ENCODE results near the gene SLC6A18.
A peak's percentile ranks its signal among the peaks of the same experiment; 100 is the strongest.
"Not testable (repeated sequence)": the region's sequence is repeated elsewhere in the genome, so short reads cannot be mapped to it uniquely, and the experiment has no call there.

SLC6A18 gene

DNA sequence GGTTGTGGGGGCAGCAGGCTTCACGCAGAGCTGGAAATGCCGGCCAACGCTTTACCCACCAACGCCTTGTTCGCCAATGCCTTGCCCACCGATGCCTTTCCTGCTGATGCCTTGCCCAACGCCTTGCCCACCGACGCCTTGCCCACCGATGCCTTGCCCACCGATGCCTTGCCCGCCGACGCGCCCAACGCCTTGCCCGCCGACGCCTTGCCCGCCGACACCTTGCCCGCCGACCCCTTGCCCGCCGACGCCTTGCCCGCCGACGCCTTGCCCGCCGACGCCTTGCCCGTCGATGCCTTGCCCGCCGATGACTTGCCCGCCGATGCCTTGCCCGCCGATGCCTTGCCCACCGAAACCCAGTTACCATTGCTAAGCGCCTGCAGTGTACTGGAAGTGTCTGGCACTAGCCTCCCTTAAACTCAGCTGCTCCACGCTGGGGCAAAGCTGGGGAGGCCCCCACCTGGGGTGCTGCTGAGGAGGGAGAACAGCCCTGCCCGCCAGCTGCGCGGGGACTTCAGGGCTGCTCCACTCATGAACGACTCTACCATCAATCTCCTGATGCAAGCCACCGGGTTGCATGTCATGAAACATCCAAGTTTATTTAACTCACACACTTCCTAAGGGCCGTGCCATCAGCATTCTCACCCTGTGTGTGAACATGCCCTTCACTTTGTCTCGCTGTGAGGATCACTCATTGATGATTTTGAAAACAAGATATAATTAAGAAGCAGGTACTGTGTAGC is 1.8 kb downstream of the SLC6A18 start:
- TF ChIP-seq JUND (IDR thresholded peaks at IDR 0.05; ENCODE audit: low read depth): no peak
- DNase-seq (ENCODE audit: low read depth in 1 of 2, low spot score in 1 of 2): no peak
- in situ Hi-C loops (cut with HindIII; ENCODE audit: low pct_unique_long_range_greater_than_20kb, low sequenced_read_pairs): no loop called here

DNA sequence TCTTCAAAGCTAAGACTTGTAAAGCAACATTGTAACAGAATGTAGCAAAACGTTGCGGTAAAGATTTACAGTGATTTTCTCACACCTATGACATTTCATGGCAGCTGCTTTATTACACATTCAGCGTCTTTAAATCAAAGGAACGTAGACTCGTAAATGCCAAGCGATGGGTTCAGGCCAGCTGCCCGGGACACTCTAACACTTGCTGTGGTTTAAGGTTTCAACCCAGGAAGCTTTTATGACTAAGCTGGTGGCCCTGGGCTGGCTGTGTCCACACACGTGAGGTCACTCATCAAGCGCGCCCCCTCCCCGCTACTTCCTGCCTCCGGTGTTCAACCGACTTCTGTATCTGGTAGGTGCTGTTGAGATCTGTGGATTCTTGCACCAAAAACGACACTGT is 2.5 kb downstream of the SLC6A18 start:
- no peak for TF ChIP-seq JUND (IDR thresholded peaks at IDR 0.05; ENCODE audit: low read depth)
- DNase-seq (ENCODE audit: low read depth in 1 of 2, low spot score in 1 of 2): peak in 1 of 2 experiments; percentile 37
- in situ Hi-C loops (cut with HindIII; ENCODE audit: low pct_unique_long_range_greater_than_20kb, low sequenced_read_pairs): no loop called here

DNA sequence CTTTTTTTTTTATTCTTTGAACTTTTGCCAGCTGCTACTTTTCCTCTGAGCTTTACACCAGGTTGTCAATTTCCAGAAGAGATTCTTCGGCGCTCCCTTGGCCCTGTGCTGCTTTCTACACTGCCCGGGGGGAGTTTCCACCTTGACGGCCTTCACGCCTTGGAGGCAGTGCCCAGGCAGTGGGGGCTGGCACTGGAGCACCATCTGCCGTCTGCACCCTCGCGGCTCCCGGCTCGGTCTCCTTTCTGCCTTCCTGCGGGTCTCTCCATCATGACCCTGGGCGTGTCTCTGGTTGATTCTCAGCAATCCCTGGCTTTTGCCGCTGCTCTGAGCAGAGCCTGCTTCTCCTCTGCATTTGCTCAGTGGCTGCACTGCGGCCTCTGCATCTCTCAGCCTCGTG is 2.9 kb downstream of the SLC6A18 start:
- TF ChIP-seq JUND (IDR thresholded peaks at IDR 0.05; ENCODE audit: low read depth): no peak
- DNase-seq (ENCODE audit: low read depth in 1 of 2, low spot score in 1 of 2): no peak
- in situ Hi-C loops (cut with HindIII; ENCODE audit: low pct_unique_long_range_greater_than_20kb, low sequenced_read_pairs): no loop called here

DNA sequence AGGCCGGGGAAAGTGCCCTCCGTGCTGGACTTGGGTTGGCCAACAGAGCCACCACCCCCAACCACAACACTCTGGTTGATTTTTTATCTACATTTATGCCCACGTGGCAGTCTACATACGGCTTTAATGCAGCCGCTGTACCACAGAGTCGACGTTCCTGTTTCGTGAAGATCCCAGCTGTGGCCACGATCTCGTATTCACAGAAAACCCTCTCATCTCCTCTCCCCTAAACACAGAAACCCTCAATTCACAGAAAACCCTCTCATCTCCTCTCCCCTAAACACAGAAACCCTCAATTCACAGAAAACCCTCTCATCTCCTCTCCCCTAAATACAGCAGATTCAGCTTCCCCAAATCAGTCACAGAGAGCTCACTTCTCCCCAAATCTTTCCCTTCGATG is 3.8 kb downstream of the SLC6A18 start:
- in situ Hi-C loops (cut with HindIII; ENCODE audit: low pct_unique_long_range_greater_than_20kb, low sequenced_read_pairs); DNase-seq (ENCODE audit: low read depth in 1 of 2, low spot score in 1 of 2): not testable (repeated sequence)

DNA sequence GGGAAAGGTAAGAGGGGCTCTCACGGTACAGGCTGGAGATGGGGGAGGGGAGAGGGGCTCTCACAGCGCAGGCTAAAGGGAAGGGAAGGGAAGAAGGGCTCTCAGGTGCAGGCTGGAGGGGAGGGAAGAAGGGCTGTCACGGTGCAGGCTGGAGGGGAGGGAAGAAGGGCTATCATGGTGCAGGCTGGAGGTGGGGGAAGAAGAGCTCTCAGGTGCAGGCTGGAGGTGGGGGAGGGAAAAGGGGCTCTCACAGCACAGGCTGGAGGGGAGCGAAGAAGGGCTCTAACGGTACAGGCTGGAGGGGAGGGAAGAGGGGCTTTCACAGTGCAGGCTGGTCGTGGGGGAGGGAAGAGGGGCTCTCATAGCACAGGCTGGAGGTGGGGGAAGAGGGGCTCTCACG is 4.6 kb downstream of the SLC6A18 start:
- TF ChIP-seq JUND (IDR thresholded peaks at IDR 0.05; ENCODE audit: low read depth): no peak
- in situ Hi-C loops (cut with HindIII; ENCODE audit: low pct_unique_long_range_greater_than_20kb, low sequenced_read_pairs): no loop called here

DNA sequence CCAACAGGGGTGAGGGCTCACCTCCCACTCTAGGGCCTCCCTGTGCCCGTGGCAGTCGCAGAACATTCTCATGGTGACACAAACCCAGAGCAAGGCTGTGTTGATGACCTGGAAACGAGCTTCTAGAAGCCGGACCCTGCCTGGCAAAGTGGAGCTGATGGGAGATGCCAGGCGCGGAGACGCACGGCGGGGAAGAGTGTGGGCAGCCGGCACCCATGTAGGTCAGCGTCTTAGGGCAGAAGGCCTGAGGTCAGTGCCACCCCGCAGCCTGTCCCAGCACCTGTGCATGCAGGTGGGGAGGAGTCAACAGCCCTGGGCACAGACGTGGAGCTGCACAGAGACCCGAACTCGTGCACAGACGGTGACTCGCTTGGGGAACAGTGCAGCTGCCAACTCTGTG is 5.4 kb downstream of the SLC6A18 start:
- DNase-seq (ENCODE audit: low read depth in 1 of 2, low spot score in 1 of 2): no peak
- TF ChIP-seq JUND (IDR thresholded peaks at IDR 0.05; ENCODE audit: low read depth): no peak
- in situ Hi-C loops (cut with HindIII; ENCODE audit: low pct_unique_long_range_greater_than_20kb, low sequenced_read_pairs): no loop called here

More for the DNA sequence above, 4.6 kb downstream of the SLC6A18 start:
- DNase-seq (ENCODE audit: low read depth in 1 of 2, low spot score in 1 of 2): no peak

DNA sequence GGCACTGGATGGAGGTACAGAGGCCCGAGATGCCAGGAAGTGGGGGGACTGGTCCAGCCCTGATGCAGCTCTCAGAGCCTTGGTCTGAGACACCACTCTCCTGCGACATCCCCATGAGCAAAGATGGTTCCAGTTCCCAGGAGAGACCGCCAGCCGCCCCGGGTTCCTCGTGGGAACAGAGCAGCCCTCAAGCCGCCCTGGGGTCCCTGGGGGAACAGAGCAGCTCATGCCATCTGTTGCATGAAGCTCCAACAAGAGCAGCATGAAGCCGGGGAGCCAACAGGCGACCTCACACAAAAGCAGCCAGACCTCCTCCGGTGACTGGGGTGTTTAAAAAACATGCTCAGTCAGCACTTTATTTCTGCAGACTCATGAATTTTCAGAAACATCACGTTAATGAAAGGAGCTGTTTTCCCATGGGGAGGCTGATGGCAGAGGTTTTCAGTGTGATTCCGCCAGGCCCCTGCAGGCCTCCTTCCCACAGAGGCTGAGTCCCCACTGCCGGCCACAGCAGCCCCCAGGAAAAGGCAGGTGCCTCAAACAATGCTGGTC is 6.2 kb downstream of the SLC6A18 start:
- in situ Hi-C loops (cut with HindIII; ENCODE audit: low pct_unique_long_range_greater_than_20kb, low sequenced_read_pairs): no loop called here
- no peak for DNase-seq (ENCODE audit: low read depth in 1 of 2, low spot score in 1 of 2)

DNA sequence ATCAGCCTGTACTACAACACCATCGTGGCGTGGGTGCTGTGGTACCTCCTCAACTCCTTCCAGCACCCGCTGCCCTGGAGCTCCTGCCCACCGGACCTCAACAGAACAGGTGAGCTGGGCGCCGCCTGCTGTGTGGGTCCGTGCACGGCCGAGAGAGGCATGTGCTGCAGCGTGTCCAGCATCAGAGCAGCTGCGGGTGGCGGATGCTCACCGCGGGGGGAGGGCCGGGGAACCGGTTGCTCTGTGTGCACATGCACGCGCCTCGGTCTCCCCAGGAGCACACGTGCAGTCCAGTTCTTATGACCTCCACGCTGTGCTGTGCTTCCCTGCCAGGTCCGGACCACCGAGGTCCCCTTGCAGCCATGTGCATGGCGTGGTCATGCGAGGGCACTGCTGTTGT is 7.6 kb downstream of the SLC6A18 start:
- no peak for DNase-seq (ENCODE audit: low read depth in 1 of 2, low spot score in 1 of 2)
- in situ Hi-C loops (cut with HindIII; ENCODE audit: low pct_unique_long_range_greater_than_20kb, low sequenced_read_pairs): no loop called here
- TF ChIP-seq JUND (IDR thresholded peaks at IDR 0.05; ENCODE audit: low read depth): no peak

More for the DNA sequence above, 6.2 kb downstream of the SLC6A18 start:
- no peak for TF ChIP-seq JUND (IDR thresholded peaks at IDR 0.05; ENCODE audit: low read depth)

DNA sequence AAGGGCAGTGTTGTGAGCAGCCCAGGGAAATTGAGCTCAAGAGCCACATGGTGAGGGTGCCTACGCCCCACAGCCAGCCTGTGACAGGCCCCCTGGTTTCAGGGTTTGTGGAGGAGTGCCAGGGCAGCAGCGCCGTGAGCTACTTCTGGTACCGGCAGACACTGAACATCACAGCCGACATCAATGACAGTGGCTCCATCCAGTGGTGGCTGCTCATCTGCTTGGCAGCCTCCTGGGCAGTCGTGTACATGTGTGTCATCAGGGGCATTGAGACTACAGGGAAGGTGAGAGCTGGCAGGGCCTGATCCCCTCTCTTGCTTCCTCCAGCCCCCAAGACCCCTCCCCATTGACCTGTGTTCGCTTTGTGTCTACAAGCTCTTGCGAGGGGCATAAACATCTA is 10.2 kb downstream of the SLC6A18 start:
- DNase-seq (ENCODE audit: low read depth in 1 of 2, low spot score in 1 of 2): no peak
- in situ Hi-C loops (cut with HindIII; ENCODE audit: low pct_unique_long_range_greater_than_20kb, low sequenced_read_pairs): no loop called here
- no peak for TF ChIP-seq JUND (IDR thresholded peaks at IDR 0.05; ENCODE audit: low read depth)

DNA sequence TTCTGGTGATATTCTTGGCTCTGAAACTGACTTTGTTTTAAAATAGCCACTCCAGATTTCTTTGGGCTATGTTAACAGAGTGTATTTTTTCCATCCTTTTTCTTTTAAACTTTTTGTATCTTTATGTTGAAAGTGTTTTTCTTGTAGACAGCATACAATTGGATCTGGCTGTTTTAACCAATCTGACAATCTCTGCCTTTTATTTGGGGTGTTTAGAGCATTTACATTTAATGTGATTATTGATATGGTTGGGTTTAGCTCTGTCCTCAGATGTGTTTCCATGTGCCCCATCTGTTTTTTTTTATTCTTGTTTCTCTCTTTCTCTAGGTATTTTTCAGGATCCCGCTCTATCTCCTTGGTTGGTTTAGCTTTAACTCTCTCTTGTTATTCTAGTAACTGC is 10.7 kb downstream of the SLC6A18 start:
- no peak for TF ChIP-seq JUND (IDR thresholded peaks at IDR 0.05; ENCODE audit: low read depth)
- DNase-seq (ENCODE audit: low read depth in 1 of 2, low spot score in 1 of 2): no peak

DNA sequence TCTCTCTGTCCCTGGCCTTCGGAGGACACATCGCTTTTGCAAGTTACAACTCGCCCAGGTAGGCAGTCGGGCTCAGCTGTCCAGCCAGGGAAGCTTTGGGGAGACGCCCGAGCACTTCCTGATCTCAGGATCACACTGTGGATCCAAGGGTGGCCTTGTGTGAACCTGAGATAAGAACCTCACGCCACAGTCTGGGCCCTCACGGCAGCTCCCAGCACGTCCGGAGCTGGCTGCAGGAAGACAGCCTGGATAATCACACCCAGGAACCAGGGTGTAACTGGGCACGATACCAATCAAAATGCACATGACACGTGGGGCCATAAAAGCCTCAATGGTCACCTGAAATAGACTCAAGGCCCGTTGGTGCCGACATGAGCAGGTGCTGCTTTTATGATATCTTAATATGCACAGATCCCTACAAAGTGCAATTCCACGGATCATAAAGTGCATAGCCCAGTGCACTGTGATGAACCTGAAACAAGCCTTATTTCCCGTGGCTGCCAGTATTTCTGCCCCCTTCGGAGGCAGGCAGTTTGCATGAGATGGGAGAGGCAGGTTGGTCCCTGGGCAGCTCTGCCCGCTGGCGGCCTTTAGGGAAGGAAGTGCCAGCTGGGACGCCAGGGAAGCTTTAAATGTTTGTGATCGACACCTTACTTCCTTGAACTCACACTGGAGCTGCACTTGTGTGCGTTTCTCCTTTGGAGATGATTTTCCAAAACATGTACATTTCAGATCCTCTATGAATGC is 14.5 kb downstream of the SLC6A18 start:
- DNase-seq (ENCODE audit: low read depth in 1 of 2, low spot score in 1 of 2): no peak
- in situ Hi-C loops (cut with HindIII; ENCODE audit: low pct_unique_long_range_greater_than_20kb, low sequenced_read_pairs): loop anchor here (10.0 kb wide), 1 partner anchor 75 kb away; no protein-coding TSS in a partner anchor
- no peak for TF ChIP-seq JUND (IDR thresholded peaks at IDR 0.05; ENCODE audit: low read depth)

More for the DNA sequence above, 10.7 kb downstream of the SLC6A18 start:
- in situ Hi-C loops (cut with HindIII; ENCODE audit: low pct_unique_long_range_greater_than_20kb, low sequenced_read_pairs): no loop called here

DNA sequence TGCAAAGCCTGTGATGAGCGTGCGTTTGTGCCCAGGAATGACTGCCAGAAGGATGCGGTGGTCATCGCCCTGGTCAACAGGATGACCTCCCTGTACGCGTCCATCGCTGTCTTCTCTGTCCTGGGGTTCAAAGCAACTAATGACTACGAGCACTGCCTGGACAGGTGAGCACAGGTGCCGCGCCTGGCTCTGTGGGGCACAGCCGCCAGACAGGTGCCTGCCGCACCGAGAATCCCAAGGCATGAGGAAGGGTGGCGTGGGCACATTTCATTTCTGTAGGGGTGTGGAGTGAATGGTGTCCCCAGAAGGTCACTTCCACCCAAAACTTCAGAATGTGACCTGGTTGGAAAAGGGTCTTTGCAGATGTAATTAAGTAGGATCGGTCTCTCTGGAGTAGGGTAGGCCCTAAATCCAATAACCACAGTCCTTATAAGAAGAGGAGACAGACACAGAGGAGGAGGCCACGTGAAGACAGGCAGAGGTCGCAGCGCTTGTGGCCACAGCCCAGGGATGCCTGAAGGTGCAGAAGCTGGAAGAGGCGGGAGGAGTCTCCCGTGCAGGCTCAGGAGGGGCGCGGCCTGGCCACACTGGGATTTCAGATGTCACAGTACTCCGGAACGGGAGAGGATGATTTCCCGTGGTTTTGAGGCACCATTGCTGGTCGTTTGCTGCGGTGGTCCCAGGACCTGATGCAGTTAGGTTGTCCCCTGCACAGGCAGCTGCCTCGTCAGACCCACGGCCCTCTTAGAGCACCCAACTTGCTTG is 15.5 kb downstream of the SLC6A18 start:
- no peak for DNase-seq (ENCODE audit: low read depth in 1 of 2, low spot score in 1 of 2)
- in situ Hi-C loops (cut with HindIII; ENCODE audit: low pct_unique_long_range_greater_than_20kb, low sequenced_read_pairs): loop anchor here (10.0 kb wide), 1 partner anchor 74 kb away; no protein-coding TSS in a partner anchor
- TF ChIP-seq JUND (IDR thresholded peaks at IDR 0.05; ENCODE audit: low read depth): no peak

All from T47D (cell line).